Activated CD4-positive, alpha-beta T cell treated with anti-CD3 and anti-CD28 coated beads for 36 hours (primary cell): ENCODE measurements around the gene PRODH. TPM values are rescaled to one million over a fixed set of nuclear protein-coding genes. Genes with fewer than 3 reads are reported as not detected.

Experiments
- ATAC-seq: fragments of 200-7000 bp; cut with Tn5 transposase; one replicate; pipeline ENCODE4 v1.10.0; 2021; ENCODE audit warnings: mild to moderate bottlenecking, moderate library complexity
- CTCF ChIA-PET: fragments of 350-600 bp; sonication (Branson Sonifier 250); formaldehyde crosslinking; loops from one replicate; lab custom pipeline; 2021; ENCODE audit warnings: antibody characterized with exemption; lab: Charles Lee
- POLR2A ChIA-PET: fragments of 350-600 bp; sonication (Branson Sonifier 250); formaldehyde crosslinking; loops from one replicate; lab custom pipeline; 2021; ENCODE audit warnings: antibody characterized with exemption, inconsistent platforms; lab: Charles Lee
- DNase-seq: peaks from one replicate; pipeline ENCODE4 v3.0.0-alpha.2; 2020
- H3K27ac Mint-ChIP-seq: one replicate; pipeline ENCODE4 v1.8.0; 2021; ENCODE audit warnings: mixed read lengths
- H3K27me3 Mint-ChIP-seq: one replicate; pipeline ENCODE4 v1.8.0; 2021; ENCODE audit warnings: mixed read lengths
- H3K36me3 Mint-ChIP-seq: one replicate; pipeline ENCODE4 v1.8.0; 2021; ENCODE audit warnings: low read depth, mixed read lengths
- H3K4me1 Mint-ChIP-seq: one replicate; pipeline ENCODE4 v1.8.0; 2021; ENCODE audit warnings: mixed read lengths
- H3K4me3 Mint-ChIP-seq: one replicate; pipeline ENCODE4 v1.8.0; 2021; ENCODE audit warnings: mild to moderate bottlenecking, moderate library complexity, mixed read lengths
- H3K9me3 Mint-ChIP-seq: one replicate; pipeline ENCODE4 v1.8.0; 2021; ENCODE audit warnings: low read depth, mixed read lengths
- intact Hi-C, 2 experiments: fragments of 100-400 bp; cut with DNase I in 1 of 2; cut with micrococcal nuclease in 1 of 2; formaldehyde crosslinking; loops; one replicate each; pipeline versions ENCODE4 v1.14.2 to v1.15.1; 2022 to 2024; cut with DNase I, micrococcal nuclease
- total RNA-seq, 2 experiments: library from RNA; stranded (reverse); gene quantifications; one replicate each; pipeline ENCODE4 v1.2.3, GENCODE V29; 2021

The PRODH gene, protein sequence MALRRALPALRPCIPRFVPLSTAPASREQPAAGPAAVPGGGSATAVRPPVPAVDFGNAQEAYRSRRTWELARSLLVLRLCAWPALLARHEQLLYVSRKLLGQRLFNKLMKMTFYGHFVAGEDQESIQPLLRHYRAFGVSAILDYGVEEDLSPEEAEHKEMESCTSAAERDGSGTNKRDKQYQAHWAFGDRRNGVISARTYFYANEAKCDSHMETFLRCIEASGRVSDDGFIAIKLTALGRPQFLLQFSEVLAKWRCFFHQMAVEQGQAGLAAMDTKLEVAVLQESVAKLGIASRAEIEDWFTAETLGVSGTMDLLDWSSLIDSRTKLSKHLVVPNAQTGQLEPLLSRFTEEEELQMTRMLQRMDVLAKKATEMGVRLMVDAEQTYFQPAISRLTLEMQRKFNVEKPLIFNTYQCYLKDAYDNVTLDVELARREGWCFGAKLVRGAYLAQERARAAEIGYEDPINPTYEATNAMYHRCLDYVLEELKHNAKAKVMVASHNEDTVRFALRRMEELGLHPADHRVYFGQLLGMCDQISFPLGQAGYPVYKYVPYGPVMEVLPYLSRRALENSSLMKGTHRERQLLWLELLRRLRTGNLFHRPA
- total RNA-seq = not detected

DNA sequence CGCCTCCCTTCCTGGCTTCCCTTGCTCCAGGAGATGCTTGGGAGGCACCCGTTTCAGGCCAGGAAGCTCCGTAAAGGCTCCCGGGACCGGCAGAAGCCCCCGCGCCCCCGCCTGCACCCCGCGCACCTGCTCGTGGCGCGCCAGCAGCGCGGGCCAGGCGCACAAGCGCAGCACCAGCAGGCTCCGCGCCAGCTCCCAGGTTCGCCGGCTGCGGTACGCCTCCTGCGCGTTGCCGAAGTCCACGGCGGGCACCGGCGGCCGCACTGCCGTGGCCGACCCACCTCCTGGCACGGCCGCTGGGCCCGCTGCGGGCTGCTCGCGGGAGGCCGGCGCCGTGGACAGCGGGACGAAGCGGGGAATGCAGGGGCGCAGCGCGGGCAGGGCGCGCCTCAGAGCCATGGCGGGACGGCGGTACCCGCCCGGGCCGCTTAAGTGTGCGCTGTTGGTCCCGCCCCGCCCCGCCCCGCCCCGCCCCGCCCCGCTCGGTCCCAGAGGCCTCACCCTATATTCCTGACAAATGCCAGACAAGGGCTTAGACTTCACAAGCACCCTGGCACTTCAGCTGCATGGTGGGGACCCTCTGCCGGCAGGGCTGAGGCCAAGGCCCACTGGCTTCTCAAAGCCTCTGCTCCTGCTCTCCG lies at the start of gene PRODH:
TSS of gene PRODH (minus strand) at position 405 of the 641 bp plus-strand sequence. CDS start at position 399, 6 bp downstream.
- ATAC-seq = no peak
- Mint-ChIP-seq H3K4me1 (no peaks in the 10 kb centered on the region), H3K27me3 (no peaks in the 10 kb centered on the region), H3K27ac (no peak within 1 kb of the TSS), H3K9me3 (no peaks in the 10 kb centered on the region), H3K36me3 (no peaks in the 10 kb centered on the region), H3K4me3 (no peak within 1 kb of the TSS)
- intact Hi-C loops = no loop called here
- POLR2A ChIA-PET = no interaction called here
- no peak for DNase-seq
- CTCF ChIA-PET = no interaction called here

DNA sequence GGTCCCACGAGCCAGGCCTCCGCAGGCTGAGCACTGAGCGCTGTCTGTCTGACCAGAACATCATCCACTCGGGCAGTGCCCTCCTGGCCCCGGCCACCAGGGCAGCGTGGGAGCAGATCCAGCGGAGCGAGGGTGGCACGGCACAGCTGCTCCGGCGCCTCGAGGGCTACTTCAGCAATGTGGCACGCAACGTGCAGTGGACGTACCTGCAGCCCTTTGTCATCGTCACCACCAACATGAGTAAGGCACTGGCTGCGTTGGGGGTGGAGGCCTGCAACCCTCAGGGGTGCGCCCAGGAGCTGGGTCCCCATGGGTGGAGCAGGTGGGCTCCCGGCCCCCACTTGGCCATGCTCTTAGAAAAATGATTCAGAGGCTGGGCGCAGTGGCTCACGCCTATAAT lies 49.7 kb upstream of the PRODH start:
- Mint-ChIP-seq H3K4me3 (no peak overlapping the region), H3K27ac (no peak overlapping the region), H3K4me1 (no peaks in the 10 kb centered on the region), H3K27me3 (no peaks in the 10 kb centered on the region), H3K9me3 (no peaks in the 10 kb centered on the region), H3K36me3 (no peaks in the 10 kb centered on the region)
- ChIA-PET CTCF (no interaction called here), POLR2A (no interaction called here)
- ATAC-seq (no peak), DNase-seq (no peak)
- intact Hi-C loops = no loop called here

DNA sequence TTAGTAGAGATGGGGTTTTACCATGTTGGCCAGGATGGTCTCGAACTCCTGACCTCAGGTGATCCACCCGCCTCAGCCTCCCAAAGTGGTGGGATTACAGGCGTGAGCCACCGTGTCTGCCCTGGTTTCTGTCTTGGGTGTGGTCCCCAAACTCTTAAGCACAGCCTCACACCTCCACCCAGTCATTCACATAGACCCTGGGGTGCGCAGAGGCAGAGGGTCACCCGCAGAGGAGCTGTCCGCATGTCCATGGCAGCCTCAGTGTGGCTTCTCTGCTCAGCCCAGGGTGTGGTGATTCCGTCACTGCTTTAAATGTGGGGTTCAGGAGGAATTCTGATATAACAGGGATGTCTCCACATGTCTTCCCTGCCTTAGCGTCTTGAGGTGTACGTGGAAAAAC lies 48.5 kb upstream of the PRODH start:
- POLR2A ChIA-PET = no interaction called here
- Mint-ChIP-seq H3K4me3 (no peak overlapping the region), H3K36me3 (no peaks in the 10 kb centered on the region), H3K27me3 (no peaks in the 10 kb centered on the region), H3K4me1 (no peaks in the 10 kb centered on the region), H3K9me3 (no peaks in the 10 kb centered on the region), H3K27ac (no peak overlapping the region)
- intact Hi-C loops = no loop called here
- ATAC-seq (no peak), DNase-seq (no peak)
- CTCF ChIA-PET = no interaction called here

DNA sequence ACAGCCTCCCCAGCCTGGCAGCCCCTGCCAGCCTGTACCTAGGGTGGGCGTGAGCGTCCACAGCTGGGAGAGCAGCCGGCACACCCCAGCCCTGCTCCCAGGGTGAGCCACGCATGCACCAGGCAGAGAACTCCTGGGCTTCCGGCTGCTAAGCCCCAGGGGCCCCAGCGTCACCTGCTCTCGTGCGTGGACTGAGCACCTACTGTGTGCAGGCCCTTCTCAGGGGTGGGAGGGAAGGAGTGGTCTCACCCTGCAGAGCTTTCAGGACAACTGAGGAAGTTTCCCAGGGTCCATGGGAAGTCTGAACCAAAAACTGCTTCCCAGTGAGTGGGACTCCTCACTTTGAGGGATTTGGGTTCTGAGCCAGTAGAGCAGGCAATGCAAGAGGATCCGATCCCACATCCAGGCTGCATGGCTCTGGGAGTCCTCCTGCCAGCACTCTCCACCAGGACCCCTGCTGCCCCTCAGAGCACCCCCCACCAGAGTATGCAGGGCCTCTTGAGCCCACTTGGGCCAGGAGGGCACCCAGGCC lies 47.1 kb upstream of the PRODH start:
- Mint-ChIP-seq H3K27ac (no peak overlapping the region), H3K4me1 (no peaks in the 10 kb centered on the region), H3K36me3 (no peaks in the 10 kb centered on the region), H3K4me3 (no peak overlapping the region), H3K27me3 (no peaks in the 10 kb centered on the region), H3K9me3 (no peaks in the 10 kb centered on the region)
- POLR2A ChIA-PET = no interaction called here
- intact Hi-C loops = no loop called here
- ATAC-seq (no peak), DNase-seq (no peak)
- CTCF ChIA-PET = no interaction called here

DNA sequence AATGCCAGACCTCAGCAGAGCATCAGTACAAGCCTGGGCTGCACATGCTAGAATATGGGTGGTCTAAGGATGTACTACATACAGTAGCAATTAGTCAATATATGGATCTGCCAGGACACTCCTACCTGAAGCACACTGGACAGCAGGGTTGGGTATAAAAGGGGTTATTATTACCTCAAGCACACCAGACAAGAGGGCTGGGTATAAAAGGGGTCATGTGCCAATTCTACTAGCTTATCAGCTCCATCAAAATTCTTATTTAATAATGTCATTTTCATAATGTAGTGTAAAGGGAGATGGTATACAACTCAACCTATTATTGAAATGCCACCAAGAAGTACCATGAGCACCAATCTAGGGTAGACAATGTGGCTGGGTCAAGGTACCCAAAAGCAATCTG lies 44.7 kb upstream of the PRODH start:
- intact Hi-C loops = no loop called here
- ChIA-PET CTCF (no interaction called here), POLR2A (no interaction called here)
- Mint-ChIP-seq H3K27ac (no peak overlapping the region), H3K4me1 (no peaks in the 10 kb centered on the region), H3K27me3 (peaks cover 2% of the 10 kb centered on the region), H3K4me3 (no peak overlapping the region), H3K36me3 (no peaks in the 10 kb centered on the region), H3K9me3 (no peaks in the 10 kb centered on the region)
- no peak for DNase-seq
- no peak for ATAC-seq

DNA sequence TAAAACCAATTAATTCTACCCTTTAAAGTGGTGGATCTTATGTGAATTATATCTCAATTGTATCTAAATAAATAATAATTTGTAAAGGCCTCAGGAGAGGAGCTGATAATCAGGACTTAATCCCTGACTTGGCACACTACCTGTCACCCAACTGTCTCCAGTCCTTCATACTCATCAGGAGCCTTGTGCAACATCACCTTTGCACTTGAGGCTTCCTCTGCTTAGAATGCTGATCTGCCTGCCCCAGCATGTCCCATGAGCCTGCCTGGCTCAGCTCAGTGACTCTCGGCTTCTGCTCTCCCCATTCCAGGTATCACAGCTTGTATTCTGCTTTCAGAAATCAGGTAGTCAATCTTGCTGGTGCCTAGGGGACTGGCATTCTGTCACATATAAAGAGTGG lies 43.9 kb upstream of the PRODH start:
- no peak for ATAC-seq
- H3K27me3 Mint-ChIP-seq = peaks cover 2% of the 10 kb centered on the region
- ChIA-PET CTCF (no interaction called here), POLR2A (no interaction called here)
- DNase-seq = no peak
- no peaks in the 10 kb centered on the region for H3K4me1 Mint-ChIP-seq
- intact Hi-C loops = no loop called here
- H3K27ac Mint-ChIP-seq = no peak overlapping the region
- no peaks in the 10 kb centered on the region for H3K9me3 Mint-ChIP-seq
- H3K36me3 Mint-ChIP-seq = no peaks in the 10 kb centered on the region
- no peak overlapping the region for H3K4me3 Mint-ChIP-seq

DNA sequence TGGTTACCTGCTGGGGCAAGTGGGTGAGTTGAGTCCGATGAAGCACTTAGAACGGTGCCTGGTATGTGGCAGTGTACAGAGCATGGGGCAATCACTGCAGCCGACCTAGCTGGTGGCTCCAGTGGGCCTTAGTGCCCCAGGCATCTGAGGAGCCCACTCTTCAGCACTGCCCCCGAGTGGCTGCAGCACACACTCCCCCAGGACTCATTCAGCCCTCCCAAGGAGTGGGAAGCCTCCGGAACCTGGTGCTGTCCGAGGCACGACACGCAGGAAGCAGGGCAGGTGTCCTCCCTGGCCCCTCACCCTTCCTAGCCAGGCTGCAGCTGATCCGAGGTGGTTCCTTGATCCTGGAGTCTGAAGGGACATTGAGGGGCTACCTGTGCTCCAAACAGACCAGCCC lies 42.4 kb upstream of the PRODH start:
- H3K36me3 Mint-ChIP-seq = no peaks in the 10 kb centered on the region
- H3K4me3 Mint-ChIP-seq = no peak overlapping the region
- no peak for ATAC-seq
- DNase-seq = no peak
- peaks cover 2% of the 10 kb centered on the region for H3K27me3 Mint-ChIP-seq
- POLR2A ChIA-PET = no interaction called here
- CTCF ChIA-PET = no interaction called here
- H3K4me1 Mint-ChIP-seq = no peaks in the 10 kb centered on the region
- H3K27ac Mint-ChIP-seq = no peak overlapping the region
- intact Hi-C loops = no loop called here
- no peaks in the 10 kb centered on the region for H3K9me3 Mint-ChIP-seq

DNA sequence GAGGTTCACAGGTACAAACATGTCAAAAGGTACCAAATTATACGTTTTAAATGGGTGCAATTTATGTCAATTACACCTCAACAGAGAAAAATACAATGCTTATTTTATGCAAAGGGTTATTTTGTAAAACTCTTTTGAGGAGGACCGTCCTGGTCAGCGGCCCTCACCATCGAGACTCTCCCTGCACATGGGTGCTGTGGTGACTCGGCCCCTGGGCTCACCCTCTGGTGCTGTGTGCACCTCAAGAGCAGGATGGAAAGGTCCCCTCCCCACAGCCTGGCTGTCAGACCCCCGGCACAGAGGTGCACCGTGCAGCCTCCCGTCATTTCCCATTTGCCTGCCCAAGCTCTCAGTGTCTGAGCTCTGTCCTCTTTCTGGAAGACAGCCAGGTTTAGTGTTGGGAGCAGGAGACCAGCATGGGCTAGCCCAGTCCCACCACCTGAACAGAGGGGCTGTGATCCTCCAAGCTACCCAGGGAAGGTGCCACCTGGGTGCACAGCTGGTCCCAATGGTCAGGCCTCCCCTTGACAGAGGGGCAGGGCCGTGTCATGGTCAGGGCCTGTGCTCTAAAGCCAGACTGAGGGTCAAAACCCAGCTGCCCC lies 41.8 kb upstream of the PRODH start:
- ATAC-seq (no peak), DNase-seq (no peak)
- CTCF ChIA-PET = no interaction called here
- H3K27ac Mint-ChIP-seq = no peak overlapping the region
- H3K9me3 Mint-ChIP-seq = no peaks in the 10 kb centered on the region
- no peaks in the 10 kb centered on the region for H3K4me1 Mint-ChIP-seq
- H3K4me3 Mint-ChIP-seq = no peak overlapping the region
- intact Hi-C loops = no loop called here
- POLR2A ChIA-PET = no interaction called here
- no peaks in the 10 kb centered on the region for H3K36me3 Mint-ChIP-seq
- peaks cover 2% of the 10 kb centered on the region for H3K27me3 Mint-ChIP-seq

DNA sequence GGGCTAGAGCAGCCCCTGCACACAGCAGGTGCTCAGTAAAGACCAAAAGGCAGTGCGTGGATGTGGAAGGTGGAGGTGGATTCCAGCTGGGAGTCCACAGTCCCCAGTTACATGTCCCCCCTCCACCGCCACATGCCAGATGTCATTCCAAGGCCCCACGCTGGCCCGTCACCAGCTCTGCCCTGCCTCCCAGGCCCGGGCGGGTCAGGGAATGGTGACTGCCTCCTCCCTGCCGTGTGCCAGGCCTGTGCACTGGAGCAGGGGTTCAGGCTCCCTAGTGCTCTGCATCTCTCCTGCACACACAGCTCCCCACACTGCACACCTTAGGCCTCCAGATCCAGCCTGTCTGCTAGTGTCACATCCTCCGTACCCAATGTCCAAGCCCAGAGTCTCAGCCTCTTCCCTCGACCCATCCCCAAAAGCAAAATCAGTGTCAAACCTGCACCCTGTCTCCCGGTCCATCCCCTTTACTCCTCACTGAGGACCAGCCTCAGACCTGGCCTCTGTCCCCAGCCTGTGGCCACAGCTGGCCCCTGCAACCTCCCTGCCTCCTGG lies 40.2 kb upstream of the PRODH start:
- no peak for DNase-seq
- intact Hi-C loops = no loop called here
- Mint-ChIP-seq H3K4me3 (no peak overlapping the region), H3K9me3 (no peaks in the 10 kb centered on the region), H3K27me3 (peaks cover 4% of the 10 kb centered on the region), H3K27ac (no peak overlapping the region), H3K36me3 (no peaks in the 10 kb centered on the region), H3K4me1 (no peaks in the 10 kb centered on the region)
- no peak for ATAC-seq
- CTCF ChIA-PET = no interaction called here
- POLR2A ChIA-PET = no interaction called here

DNA sequence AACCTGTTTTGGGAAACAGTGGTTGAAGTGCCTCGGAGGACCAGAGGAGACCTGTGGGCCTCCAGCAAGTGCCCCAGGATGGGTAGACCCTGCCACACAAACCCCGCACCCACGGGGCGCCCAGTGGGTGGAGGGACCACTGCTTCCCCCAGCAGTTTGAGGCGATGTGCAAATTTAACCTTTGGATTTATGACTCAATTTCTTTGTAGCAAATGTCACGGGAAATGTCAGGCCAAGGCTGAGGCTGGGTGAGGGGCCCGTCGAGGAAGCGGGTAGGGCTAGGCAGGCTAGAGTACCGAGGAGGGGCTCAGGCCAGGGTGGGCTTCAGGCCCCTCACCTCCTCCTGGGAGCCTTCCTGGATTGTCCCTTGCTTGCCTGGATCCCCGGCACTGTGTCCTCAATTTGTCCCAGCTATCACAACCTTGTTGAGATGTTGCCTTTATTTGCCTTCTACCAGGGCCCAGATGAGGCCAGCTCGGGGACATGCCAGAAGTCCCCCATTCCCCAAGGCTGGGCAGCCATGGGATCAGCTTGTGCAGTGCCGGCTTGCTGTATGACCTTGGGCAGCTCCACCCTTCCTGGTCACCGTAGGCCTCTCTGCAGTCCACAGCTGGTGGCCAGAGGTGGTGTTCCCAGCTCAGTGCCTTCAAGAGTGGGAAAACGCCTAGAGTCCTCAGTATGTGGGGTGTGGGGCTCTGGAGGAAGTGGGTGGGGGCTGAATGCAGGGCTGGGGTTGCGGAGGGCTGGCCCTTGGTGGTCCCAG lies 39.5 kb upstream of the PRODH start:
- ATAC-seq (no peak), DNase-seq (no peak)
- no peaks in the 10 kb centered on the region for H3K36me3 Mint-ChIP-seq
- peaks cover 4% of the 10 kb centered on the region for H3K27me3 Mint-ChIP-seq
- ChIA-PET POLR2A (no interaction called here), CTCF (no interaction called here)
- intact Hi-C loops = no loop called here
- no peaks in the 10 kb centered on the region for H3K4me1 Mint-ChIP-seq
- no peak overlapping the region for H3K27ac Mint-ChIP-seq
- H3K9me3 Mint-ChIP-seq = no peaks in the 10 kb centered on the region
- H3K4me3 Mint-ChIP-seq = no peak overlapping the region
